ENCODE data around the gene WDR6. TPM values are rescaled to one million over a fixed set of nuclear protein-coding genes. Genes with fewer than 3 reads are reported as not detected.

Gene WDR6
- total RNA-seq: 63.9 and 67.6 TPM in 2 replicates

GRCh38 chr3:49007068-49007770, at the start of gene WDR6:
WDR6 (plus strand) TSS chr3:49007391; CDS start chr3:49007432, 41 bp downstream.

GRCh38 chr3:48989796-48990635, 17.2 kb upstream of the WDR6 start, which contains the start of gene P4HTM:
P4HTM (plus strand) TSS chr3:48990241; CDS start chr3:48990257, 16 bp downstream.

GRCh38 chr3:49017971-49018706, 10.9 kb downstream of the WDR6 start, which contains the start of gene DALRD3:
DALRD3 (minus strand) TSS chr3:49018580; CDS start chr3:49018564, 16 bp downstream.

GRCh38 chr3:49021813-49022687, 14.9 kb downstream of the WDR6 start, which contains the start of gene NDUFAF3:
NDUFAF3 (plus strand) TSS chr3:49022121; CDS start chr3:49022145, 24 bp downstream.

GRCh38 chr3:49028673-49029562, 21.7 kb downstream of the WDR6 start, which contains the start of gene IMPDH2:
IMPDH2 (minus strand) TSS chr3:49029398; CDS start chr3:49029350, 48 bp downstream.

Other genes starting within 250 kb of the WDR6 start
- gene PRKAR2A, start 159.5 kb upstream of the WDR6 start, total RNA-seq: 25.3 and 33.5 TPM in 2 replicates
- gene SLC25A20, start 108.5 kb upstream of the WDR6 start, total RNA-seq: 23.8 and 34.0 TPM in 2 replicates
- gene ARIH2, start 88.5 kb upstream of the WDR6 start, total RNA-seq: 33.2 and 77.3 TPM in 2 replicates
- gene P4HTM, start 17.1 kb upstream of the WDR6 start, total RNA-seq: 22.6 and 26.2 TPM in 2 replicates
- 35.2 and 41.3 TPM in 2 replicates for gene DALRD3, start 11.2 kb downstream of the WDR6 start, total RNA-seq
- gene NDUFAF3, start 14.7 kb downstream of the WDR6 start, total RNA-seq: 125 and 151 TPM in 2 replicates
- 205 and 213 TPM in 2 replicates for gene IMPDH2, start 22.0 kb downstream of the WDR6 start, total RNA-seq
- gene QRICH1, start 86.7 kb downstream of the WDR6 start, total RNA-seq: 50.5 and 71.3 TPM in 2 replicates
- 270 and 287 TPM in 2 replicates for gene QARS1, start 97.4 kb downstream of the WDR6 start, total RNA-seq
- 33.8 and 55.2 TPM in 2 replicates for gene USP19, start 113.4 kb downstream of the WDR6 start, total RNA-seq
- 356 and 396 TPM in 2 replicates for gene LAMB2, start 125.7 kb downstream of the WDR6 start, total RNA-seq
- 35.6 and 36.6 TPM in 2 replicates for gene CCDC71, start 158.9 kb downstream of the WDR6 start, total RNA-seq
- 17.3 and 30.1 TPM in 2 replicates for gene KLHDC8B, start 164.2 kb downstream of the WDR6 start, total RNA-seq

Data from cardiac atrium fibroblast (primary cell).